HFFc6 (cell line): ENCODE results near the gene KRTAP5-9. TPM values are rescaled to one million over a fixed set of nuclear protein-coding genes. Genes with fewer than 3 reads are reported as not detected.
"Not testable (repeated sequence)": the region's sequence is repeated elsewhere in the genome, so short reads cannot be mapped to it uniquely, and the experiment has no call there.

Experiments
- DNase-seq: peaks from one replicate; pipeline ENCODE4 v3.0.0-alpha.2; 2018
- H3K27ac Mint-ChIP-seq: 2 replicates; pipeline ENCODE4 v1.8.0; 2020; ENCODE audit warnings: mild to moderate bottlenecking, mixed read lengths
- H3K27me3 Mint-ChIP-seq: 2 replicates; pipeline ENCODE4 v1.8.0; 2021; ENCODE audit warnings: mild to moderate bottlenecking, moderate library complexity, mixed read lengths; ENCODE audit not compliant: insufficient read depth
- H3K36me3 Mint-ChIP-seq: 2 replicates; pipeline ENCODE4 v1.8.0; 2021; ENCODE audit warnings: low read depth, mixed read lengths
- H3K4me1 Mint-ChIP-seq: 2 replicates; pipeline ENCODE4 v1.8.0; 2020; ENCODE audit warnings: low read depth, mixed read lengths
- H3K4me3 Mint-ChIP-seq: 2 replicates; pipeline ENCODE4 v1.8.0; 2020; ENCODE audit warnings: mild to moderate bottlenecking, moderate library complexity, mixed read lengths
- H3K9me3 Mint-ChIP-seq: 2 replicates; pipeline ENCODE4 v1.8.0; 2020; ENCODE audit warnings: mild to moderate bottlenecking, mixed read lengths
- total RNA-seq, 6 experiments: library from RNA; stranded (reverse); fragmentation: NEBNext Ultra II Directional; extraction: Animal tissue kit (Norgen Biotek cat#: 25700); gene quantifications; 2 replicates in 1 of 6; 3 replicates in 5 of 6; pipeline ENCODE4 v1.2.3, GENCODE V29; 2021
- TF ChIP-seq, protein P1 (sequence below): fragments of 200-600 bp; sonication (generic); IDR thresholded peaks from 2 replicates; pipeline ENCODE4 v1.5.0; 2021; ENCODE audit warnings: antibody characterized with exemption, mild to moderate bottlenecking

The KRTAP5-9 gene
- total RNA-seq, 6 experiments from 2014 or later, result 0.26 TPM; not detected in 5

DNA sequence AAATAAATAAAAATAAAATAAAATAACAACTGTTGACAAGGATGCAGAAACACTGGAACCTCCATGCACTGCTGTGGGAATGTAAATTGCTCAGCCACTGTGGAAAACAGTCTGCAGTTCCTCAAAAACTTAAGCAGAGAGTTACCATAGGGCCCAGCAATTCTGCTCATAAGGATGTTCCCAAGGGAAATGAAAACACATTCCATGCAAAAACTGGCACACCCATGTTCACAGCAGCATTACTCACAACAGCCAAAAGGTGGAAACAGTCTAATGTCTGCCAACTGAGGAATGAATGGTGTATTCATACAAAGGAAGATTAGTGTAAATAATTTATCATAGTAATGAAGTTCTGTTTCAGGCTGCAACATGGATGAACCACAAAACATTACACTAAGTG, 13.9 kb downstream of the KRTAP5-9 start:
- DNase-seq, result no peak
- Mint-ChIP-seq H3K4me3 (no peak overlapping the region), H3K27ac (no peak overlapping the region), H3K36me3 (no peaks in the 10 kb centered on the region), H3K4me1 (peaks cover 9% of the 10 kb centered on the region), H3K9me3 (no peaks in the 10 kb centered on the region; the same call in 1 of the 2 replicates), H3K27me3 (peaks cover 21% of the 10 kb centered on the region)
- TF ChIP-seq, protein P1, sequence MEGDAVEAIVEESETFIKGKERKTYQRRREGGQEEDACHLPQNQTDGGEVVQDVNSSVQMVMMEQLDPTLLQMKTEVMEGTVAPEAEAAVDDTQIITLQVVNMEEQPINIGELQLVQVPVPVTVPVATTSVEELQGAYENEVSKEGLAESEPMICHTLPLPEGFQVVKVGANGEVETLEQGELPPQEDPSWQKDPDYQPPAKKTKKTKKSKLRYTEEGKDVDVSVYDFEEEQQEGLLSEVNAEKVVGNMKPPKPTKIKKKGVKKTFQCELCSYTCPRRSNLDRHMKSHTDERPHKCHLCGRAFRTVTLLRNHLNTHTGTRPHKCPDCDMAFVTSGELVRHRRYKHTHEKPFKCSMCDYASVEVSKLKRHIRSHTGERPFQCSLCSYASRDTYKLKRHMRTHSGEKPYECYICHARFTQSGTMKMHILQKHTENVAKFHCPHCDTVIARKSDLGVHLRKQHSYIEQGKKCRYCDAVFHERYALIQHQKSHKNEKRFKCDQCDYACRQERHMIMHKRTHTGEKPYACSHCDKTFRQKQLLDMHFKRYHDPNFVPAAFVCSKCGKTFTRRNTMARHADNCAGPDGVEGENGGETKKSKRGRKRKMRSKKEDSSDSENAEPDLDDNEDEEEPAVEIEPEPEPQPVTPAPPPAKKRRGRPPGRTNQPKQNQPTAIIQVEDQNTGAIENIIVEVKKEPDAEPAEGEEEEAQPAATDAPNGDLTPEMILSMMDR, result no peak

GRCh38 chr11:71563406-71563805, 15.2 kb downstream of the KRTAP5-9 start:
- H3K4me1 Mint-ChIP-seq, result peaks cover 9% of the 10 kb centered on the region
- peak; percentile 80 for DNase-seq

DNA sequence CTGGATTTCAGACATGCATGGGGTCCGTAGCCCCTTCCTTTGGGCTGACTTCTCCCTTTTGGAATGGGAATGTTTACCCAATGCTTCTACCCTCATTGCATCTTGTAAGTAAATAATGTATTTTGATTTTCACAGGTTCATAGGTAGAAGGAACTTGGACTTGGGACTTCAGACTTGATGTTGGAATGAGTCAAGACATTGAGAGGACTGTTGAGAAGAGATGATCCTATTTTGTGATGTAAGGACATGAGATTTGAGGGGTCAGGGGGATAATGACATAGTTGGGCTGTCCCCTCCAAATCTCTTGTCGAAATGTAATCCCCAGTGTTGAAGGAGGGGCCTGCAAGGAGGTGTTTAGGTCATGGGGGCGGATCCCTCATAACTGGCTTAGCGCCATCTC, 16.2 kb downstream of the KRTAP5-9 start:
- Mint-ChIP-seq H3K36me3 (no peaks in the 10 kb centered on the region), H3K27me3 (peaks cover 25% of the 10 kb centered on the region), H3K4me1 (peaks cover 17% of the 10 kb centered on the region), H3K27ac (no peak overlapping the region), H3K4me3 (no peak overlapping the region), H3K9me3 (no peaks in the 10 kb centered on the region; the same call in 1 of the 2 replicates)
- TF ChIP-seq, protein P1, result no peak
- DNase-seq, result no peak

More at GRCh38 chr11:71563406-71563805, 15.2 kb downstream of the KRTAP5-9 start:
- peaks cover 26% of the 10 kb centered on the region for H3K27me3 Mint-ChIP-seq
- H3K4me3 Mint-ChIP-seq, result no peak overlapping the region
- TF ChIP-seq, protein P1, result peak; percentile 70
- no peaks in the 10 kb centered on the region for H3K36me3 Mint-ChIP-seq
- H3K27ac Mint-ChIP-seq, result no peak overlapping the region
- H3K9me3 Mint-ChIP-seq, result no peaks in the 10 kb centered on the region; the same call in 1 of the 2 replicates

DNA sequence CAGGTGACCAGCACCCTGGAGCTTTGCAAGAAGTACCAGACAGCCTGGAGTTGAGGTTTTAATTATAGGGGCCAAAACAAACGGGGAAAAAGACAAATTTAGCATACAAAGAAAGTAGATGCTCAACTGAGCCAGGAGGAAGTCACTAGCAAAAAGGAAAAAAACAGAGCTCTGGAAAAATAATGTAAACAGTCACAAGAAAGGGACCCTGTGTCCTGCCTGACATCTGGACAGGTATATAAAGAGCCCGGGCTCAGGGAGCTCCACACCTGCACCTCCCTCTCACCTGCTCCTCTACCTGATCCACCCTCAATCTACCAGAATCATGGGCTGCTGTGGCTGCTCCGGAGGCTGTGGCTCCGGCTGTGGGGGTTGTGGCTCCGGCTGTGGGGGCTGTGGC, 17.0 kb downstream of the KRTAP5-9 start, which contains the start of gene KRTAP5-10:
Gene KRTAP5-10, plus strand, starts transcription at position 301 of the 400 bp plus-strand sequence. Its CDS starts 25 bp downstream, at position 326.
- TF ChIP-seq, protein P1, result no peak
- Mint-ChIP-seq H3K36me3 (no peaks in the 10 kb centered on the region), H3K4me3 (no peak within 1 kb of the TSS), H3K9me3 (no peaks in the 10 kb centered on the region; the same call in 1 of the 2 replicates), H3K27me3 (peaks cover 23% of the 10 kb centered on the region), H3K4me1 (peaks cover 17% of the 10 kb centered on the region), H3K27ac (no peak within 1 kb of the TSS)
- no peak for DNase-seq

DNA sequence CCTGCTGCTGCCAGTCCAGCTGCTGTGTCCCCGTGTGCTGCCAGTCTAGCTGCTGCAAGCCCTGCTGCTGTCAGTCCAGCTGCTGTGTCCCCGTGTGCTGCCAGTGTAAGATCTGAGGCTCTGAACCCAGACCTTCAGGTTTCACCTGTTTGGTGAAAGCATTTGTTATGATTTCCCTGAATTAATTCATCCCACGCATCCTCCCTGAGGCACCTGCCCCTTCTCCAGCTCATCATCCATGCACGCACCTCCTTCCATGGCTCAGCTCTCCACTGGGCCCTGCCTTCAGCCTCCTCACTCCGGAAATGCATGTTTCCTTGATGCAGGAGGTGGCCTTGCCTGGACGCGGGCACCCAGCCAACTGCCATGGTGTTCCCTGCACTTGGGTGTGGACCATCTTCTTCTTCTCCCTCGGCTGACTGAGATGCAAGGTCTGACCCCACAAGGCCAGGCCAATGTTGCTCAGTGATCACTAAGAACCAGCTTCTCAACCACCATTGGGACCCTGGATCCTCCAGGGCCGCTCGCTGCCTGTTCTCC, 17.9 kb downstream of the KRTAP5-9 start:
- TF ChIP-seq, protein P1, result no peak
- Mint-ChIP-seq H3K27ac (no peak overlapping the region), H3K4me1 (peaks cover 17% of the 10 kb centered on the region), H3K4me3 (no peak overlapping the region), H3K27me3 (peaks cover 29% of the 10 kb centered on the region), H3K9me3 (no peaks in the 10 kb centered on the region; the same call in 1 of the 2 replicates), H3K36me3 (no peaks in the 10 kb centered on the region)
- no peak for DNase-seq

- peaks cover 17% of the 10 kb centered on the region for H3K4me1 Mint-ChIP-seq
- not testable (repeated sequence) for H3K36me3 Mint-ChIP-seq, H3K4me3 Mint-ChIP-seq, H3K27ac Mint-ChIP-seq, DNase-seq, H3K9me3 Mint-ChIP-seq
- H3K27me3 Mint-ChIP-seq, result peaks cover 29% of the 10 kb centered on the region
Observed at GRCh38 chr11:71566626-71567599, 18.7 kb downstream of the KRTAP5-9 start.

GRCh38 chr11:71567633-71568032, 19.4 kb downstream of the KRTAP5-9 start:
- H3K4me3 Mint-ChIP-seq, DNase-seq, H3K36me3 Mint-ChIP-seq, H3K9me3 Mint-ChIP-seq, H3K27ac Mint-ChIP-seq: not testable (repeated sequence)
- H3K27me3 Mint-ChIP-seq, result peaks cover 31% of the 10 kb centered on the region
- H3K4me1 Mint-ChIP-seq, result peaks cover 17% of the 10 kb centered on the region
